Osteocyte (in vitro differentiated cells): ENCODE measurements around the gene SSBP1. TPM values are rescaled to one million over a fixed set of nuclear protein-coding genes. Genes with fewer than 3 reads are reported as not detected.
A peak's percentile ranks its signal among the peaks of the same experiment; 100 is the strongest.

Experiments used
- DNase-seq: peaks from one replicate; pipeline ENCODE4 v3.0.0; 2021; ENCODE audit warnings: mixed read lengths; ENCODE audit not compliant: unreplicated experiment; ENCODE audit errors: extremely low spot score
- H3K27ac Mint-ChIP-seq: one replicate; pipeline ENCODE4 v1.8.0; 2021; ENCODE audit warnings: mild to moderate bottlenecking, mixed read lengths; ENCODE audit not compliant: unreplicated experiment
- H3K27me3 Mint-ChIP-seq: one replicate; pipeline ENCODE4 v1.8.0; 2021; ENCODE audit warnings: mixed read lengths; ENCODE audit not compliant: unreplicated experiment
- H3K36me3 Mint-ChIP-seq: one replicate; pipeline ENCODE4 v1.8.0; 2021; ENCODE audit warnings: mixed read lengths; ENCODE audit not compliant: unreplicated experiment
- H3K4me1 Mint-ChIP-seq: one replicate; pipeline ENCODE4 v1.8.0; 2021; ENCODE audit warnings: mixed read lengths; ENCODE audit not compliant: unreplicated experiment
- H3K4me3 Mint-ChIP-seq: one replicate; pipeline ENCODE4 v1.8.0; 2021; ENCODE audit warnings: mild to moderate bottlenecking, moderate library complexity, mixed read lengths; ENCODE audit not compliant: unreplicated experiment
- H3K9me3 Mint-ChIP-seq: one replicate; pipeline ENCODE4 v1.8.0; 2021; ENCODE audit warnings: mixed read lengths; ENCODE audit not compliant: unreplicated experiment
- CTCF ChIP-seq: fragments of 200-600 bp; sonication (generic); IDR thresholded peaks from 2 replicates; pipeline ENCODE4 v1.5.0; 2021; ENCODE audit warnings: antibody characterized with exemption, mild to moderate bottlenecking, moderate library complexity
- total RNA-seq: library from RNA; stranded (reverse); gene quantifications from 2 replicates; pipeline ENCODE4 v1.2.1, GENCODE V29; 2021

The SSBP1 gene
- total RNA-seq, 1 donor from 2014 or later = 112 TPM

GRCh38 chr7:141700296-141700847 lies 37.8 kb upstream of the SSBP1 start:
- Mint-ChIP-seq H3K36me3 (no peaks in the 10 kb centered on the region), H3K9me3 (no peaks in the 10 kb centered on the region), H3K27me3 (no peaks in the 10 kb centered on the region), H3K4me3 (peak overlapping the region; percentile 73), H3K27ac (peak overlapping the region; percentile 53), H3K4me1 (peaks cover 49% of the 10 kb centered on the region)
- no peak for DNase-seq
- TF ChIP-seq CTCF = no peak

GRCh38 chr7:141700848-141701371 lies 37.2 kb upstream of the SSBP1 start:
- Mint-ChIP-seq H3K4me1 (peaks cover 52% of the 10 kb centered on the region), H3K36me3 (no peaks in the 10 kb centered on the region), H3K27me3 (no peaks in the 10 kb centered on the region), H3K9me3 (no peaks in the 10 kb centered on the region), H3K4me3 (peak overlapping the region; percentile 73), H3K27ac (peak overlapping the region; percentile 53)
- no peak for TF ChIP-seq CTCF
- no peak for DNase-seq

DNA sequence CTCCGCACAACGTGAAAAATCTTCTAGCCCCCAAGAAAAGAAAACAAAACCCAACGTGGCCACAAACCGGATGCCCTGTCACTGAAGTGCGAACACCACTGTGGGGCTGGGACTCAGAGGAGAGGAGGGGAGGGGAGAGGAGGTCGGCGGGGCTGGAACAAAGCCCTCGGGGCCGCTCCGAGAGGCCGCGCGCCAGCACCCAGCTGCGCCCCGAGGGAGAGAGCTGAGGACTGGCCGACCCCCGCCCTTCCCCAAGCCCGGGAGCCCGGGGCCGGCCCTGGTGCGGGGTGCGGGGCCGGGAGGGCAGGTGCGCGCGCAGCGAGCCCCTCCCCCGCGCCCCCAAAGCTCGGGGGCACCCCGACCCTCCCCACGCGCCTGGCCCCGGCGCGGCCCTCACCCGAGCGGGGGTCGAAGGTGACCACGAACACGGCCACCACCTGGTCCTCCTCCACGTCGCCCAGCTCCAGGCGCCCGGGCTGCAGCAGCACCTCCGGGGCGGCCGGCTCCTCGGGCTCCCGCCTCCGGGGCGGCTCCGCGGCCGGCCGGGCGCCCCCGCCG lies 36.6 kb upstream of the SSBP1 start:
- DNase-seq = peak; percentile 84
- TF ChIP-seq CTCF = no peak
- peak overlapping the region; percentile 73 for H3K4me3 Mint-ChIP-seq
- H3K4me1 Mint-ChIP-seq = peaks cover 49% of the 10 kb centered on the region
- H3K36me3 Mint-ChIP-seq = no peaks in the 10 kb centered on the region
- H3K27ac Mint-ChIP-seq = no peak overlapping the region
- H3K27me3 Mint-ChIP-seq = no peaks in the 10 kb centered on the region
- H3K9me3 Mint-ChIP-seq = no peaks in the 10 kb centered on the region

- no peak for DNase-seq
- no peak for TF ChIP-seq CTCF
- Mint-ChIP-seq H3K4me3 (peak within 1 kb of the TSS; percentile 73), H3K27ac (peak within 1 kb of the TSS; percentile 53), H3K4me1 (peaks cover 45% of the 10 kb centered on the region), H3K36me3 (no peaks in the 10 kb centered on the region), H3K9me3 (no peaks in the 10 kb centered on the region), H3K27me3 (no peaks in the 10 kb centered on the region)
Measured at GRCh38 chr7:141702047-141702567, 36.1 kb upstream of the SSBP1 start, which contains the start of gene DENND11. DENND11 (minus strand) TSS chr7:141702166; CDS start chr7:141702153, 13 bp downstream.

DNA sequence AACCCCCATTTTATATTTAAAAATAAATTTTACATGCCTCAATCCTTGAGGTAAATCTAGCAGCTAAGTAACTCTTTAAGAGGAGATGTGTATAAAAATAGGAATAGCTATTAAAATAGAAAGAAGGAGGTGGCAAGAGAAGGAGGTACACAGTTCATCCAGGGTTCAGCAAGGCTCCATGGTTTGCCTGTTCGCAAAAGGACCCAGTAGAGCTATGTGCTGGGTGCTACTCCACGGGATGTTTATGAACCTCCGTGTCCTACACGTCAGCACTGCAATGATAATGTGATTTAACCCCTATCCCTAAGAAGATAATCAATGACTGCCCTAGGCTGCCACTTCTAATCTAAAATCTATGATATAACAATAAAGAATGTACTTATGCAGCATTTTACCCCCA lies 35.3 kb upstream of the SSBP1 start:
- no peak for DNase-seq
- H3K27ac Mint-ChIP-seq = no peak overlapping the region
- H3K4me1 Mint-ChIP-seq = peaks cover 39% of the 10 kb centered on the region
- H3K9me3 Mint-ChIP-seq = no peaks in the 10 kb centered on the region
- H3K36me3 Mint-ChIP-seq = no peaks in the 10 kb centered on the region
- TF ChIP-seq CTCF = no peak
- no peaks in the 10 kb centered on the region for H3K27me3 Mint-ChIP-seq
- peak overlapping the region; percentile 3 for H3K4me3 Mint-ChIP-seq
